Stimulated activated CD4-positive, alpha-beta T cell treated with anti-CD3 and anti-CD28 coated beads, Interleukin-12 subunit alpha, Interleukin-12 subunit beta, amount 100 ng/mL, for 24 hours (primary cell): Measurements from ENCODE around the gene DAPK2.

Source experiments
- DNase-seq, 2 experiments: peaks; one replicate each; pipeline ENCODE4 v3.0.0-alpha.2; 2020; ENCODE audit warnings: low read depth in 2 of 2

The DAPK2 gene

GRCh38 chr15:63942486-63943365 is 103.6 kb downstream of the DAPK2 start:
- no peak for DNase-seq

GRCh38 chr15:63941698-63942465 is 104.4 kb downstream of the DAPK2 start:
- DNase-seq: no peak

- no peak for DNase-seq
Observed at GRCh38 chr15:63940966-63941620, 105.2 kb downstream of the DAPK2 start.

- no peak for DNase-seq
Observed at GRCh38 chr15:63939531-63940130, 106.7 kb downstream of the DAPK2 start.

GRCh38 chr15:63938486-63939061 is 107.7 kb downstream of the DAPK2 start:
- DNase-seq: peak in 1 of 2 experiments; percentile 15

GRCh38 chr15:63933522-63933921 is 112.8 kb downstream of the DAPK2 start:
- no peak for DNase-seq

GRCh38 chr15:63931556-63931955 is 114.7 kb downstream of the DAPK2 start:
- DNase-seq: no peak

GRCh38 chr15:63930034-63930433 is 116.3 kb downstream of the DAPK2 start:
- no peak for DNase-seq

- no peak for DNase-seq
Observed at GRCh38 chr15:63928185-63928842, 118.0 kb downstream of the DAPK2 start.

GRCh38 chr15:63923993-63924950 is 122.0 kb downstream of the DAPK2 start:
- no peak for DNase-seq

- no peak for DNase-seq
Observed at GRCh38 chr15:63922916-63923315, 123.4 kb downstream of the DAPK2 start.

GRCh38 chr15:63922261-63922904 is 123.9 kb downstream of the DAPK2 start:
- no peak for DNase-seq

GRCh38 chr15:63920504-63921175 is 125.6 kb downstream of the DAPK2 start:
- no peak for DNase-seq

- no peak for DNase-seq
Observed at GRCh38 chr15:63918901-63919348, 127.4 kb downstream of the DAPK2 start.

GRCh38 chr15:63918317-63918672 is 128.0 kb downstream of the DAPK2 start:
- no peak for DNase-seq

GRCh38 chr15:63917588-63918316 is 128.5 kb downstream of the DAPK2 start:
- no peak for DNase-seq

GRCh38 chr15:63915873-63916771 is 130.2 kb downstream of the DAPK2 start:
- DNase-seq: no peak
